KOPT-K1 (cell line): Measurements from ENCODE around the gene NYNRIN.

Source experiments
- H3K27ac ChIP-seq: fragments of 200-600 bp; sonication (generic); 2 replicates; pipeline ENCODE4 v1.5.1; 2016; ENCODE audit warnings: antibody characterized with exemption, mild to moderate bottlenecking, low read depth, low read length; ENCODE audit not compliant: poor library complexity, severe bottlenecking
- H3K36me3 ChIP-seq: fragments of 200-600 bp; sonication (generic); 2 replicates; pipeline ENCODE4 v1.5.1; 2017; ENCODE audit warnings: antibody characterized with exemption, mild to moderate bottlenecking, low read length, moderate library complexity; ENCODE audit not compliant: insufficient read depth
- H3K9me3 ChIP-seq: fragments of 200-600 bp; sonication (generic); 2 replicates; pipeline ENCODE4 v1.5.1; 2017; ENCODE audit warnings: antibody characterized with exemption, low read length, mild to moderate bottlenecking; ENCODE audit not compliant: insufficient read depth, poor library complexity, severe bottlenecking

The NYNRIN gene

DNA sequence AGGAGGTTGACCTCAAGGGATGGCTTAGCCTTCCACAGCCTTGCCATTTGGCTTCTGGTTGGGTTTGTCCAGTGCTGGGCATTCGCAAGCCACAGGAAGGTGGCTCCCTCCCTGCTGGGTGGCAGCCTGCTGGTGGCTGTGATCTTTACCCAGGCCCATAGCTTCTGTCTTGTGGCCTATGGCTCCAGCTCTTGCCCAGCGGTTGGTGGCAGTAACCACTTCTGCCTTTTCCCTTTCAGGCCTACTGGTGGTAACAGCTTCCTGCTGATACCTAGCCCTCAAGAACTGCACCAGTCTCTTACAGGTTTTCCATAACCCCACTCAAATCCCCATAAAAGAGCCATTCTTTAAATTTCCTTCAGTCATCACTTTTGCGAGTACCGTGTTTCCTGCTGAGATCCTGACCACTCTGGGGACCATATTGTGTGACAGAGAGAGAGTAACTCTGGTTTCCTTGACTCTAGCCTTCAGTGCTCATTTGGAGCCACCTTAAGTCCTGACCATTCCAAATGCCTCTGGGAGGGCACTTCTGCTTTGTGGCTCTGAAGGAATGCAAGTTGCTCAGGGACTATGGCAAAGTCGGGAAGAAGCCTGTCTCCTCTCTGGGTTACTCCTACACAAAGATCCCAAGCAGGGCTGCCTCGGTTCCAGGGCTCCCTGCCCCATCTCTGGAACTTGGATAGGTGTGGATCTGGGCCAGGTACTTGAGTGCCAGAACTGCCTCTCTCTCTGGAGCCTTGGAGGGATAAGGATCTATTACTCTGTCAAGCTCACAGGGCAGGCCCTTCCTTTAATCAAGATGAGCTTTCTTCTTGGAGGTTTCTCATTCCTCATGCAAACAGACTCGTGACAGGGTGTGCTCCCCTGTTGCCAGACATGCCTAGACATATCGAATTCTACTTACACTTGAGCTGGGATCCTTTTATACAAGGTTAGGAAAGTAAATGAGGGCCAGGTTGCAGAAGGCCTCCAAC is 2.9 kb upstream of the NYNRIN start:
- Histone ChIP-seq H3K36me3 (no peaks in the 10 kb centered on the region), H3K9me3 (no peaks in the 10 kb centered on the region), H3K27ac (no peak overlapping the region)

GRCh38 chr14:24397639-24398292 is 1.0 kb upstream of the NYNRIN start:
- Histone ChIP-seq H3K27ac (no peak overlapping the region), H3K9me3 (no peaks in the 10 kb centered on the region), H3K36me3 (no peaks in the 10 kb centered on the region)

- Histone ChIP-seq H3K27ac (no peak overlapping the region), H3K9me3 (no peaks in the 10 kb centered on the region), H3K36me3 (no peaks in the 10 kb centered on the region)
These were observed 530 bp upstream of the NYNRIN start for GRCh38 chr14:24398293-24398652.

DNA sequence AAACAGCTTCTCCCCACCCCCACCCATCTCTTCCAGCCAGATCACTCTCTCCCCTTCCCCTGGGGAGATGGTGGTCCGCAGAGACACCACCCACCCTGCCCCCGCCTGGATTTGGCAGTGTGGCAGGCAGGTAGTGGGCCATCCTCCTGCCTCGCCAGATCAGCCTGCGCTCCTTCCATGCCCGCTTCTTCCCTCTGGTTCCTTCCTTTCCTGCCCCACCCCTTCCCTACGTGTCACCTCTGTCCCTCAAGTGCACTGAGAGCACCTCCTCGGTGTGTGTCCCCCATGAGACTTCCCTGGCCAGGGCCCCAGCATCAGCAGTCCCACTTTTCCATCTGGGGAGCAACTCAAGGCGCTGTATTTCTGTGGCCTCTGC is 632 bp downstream of the NYNRIN start:
- Histone ChIP-seq H3K9me3 (no peaks in the 10 kb centered on the region), H3K36me3 (no peaks in the 10 kb centered on the region), H3K27ac (no peak overlapping the region)

DNA sequence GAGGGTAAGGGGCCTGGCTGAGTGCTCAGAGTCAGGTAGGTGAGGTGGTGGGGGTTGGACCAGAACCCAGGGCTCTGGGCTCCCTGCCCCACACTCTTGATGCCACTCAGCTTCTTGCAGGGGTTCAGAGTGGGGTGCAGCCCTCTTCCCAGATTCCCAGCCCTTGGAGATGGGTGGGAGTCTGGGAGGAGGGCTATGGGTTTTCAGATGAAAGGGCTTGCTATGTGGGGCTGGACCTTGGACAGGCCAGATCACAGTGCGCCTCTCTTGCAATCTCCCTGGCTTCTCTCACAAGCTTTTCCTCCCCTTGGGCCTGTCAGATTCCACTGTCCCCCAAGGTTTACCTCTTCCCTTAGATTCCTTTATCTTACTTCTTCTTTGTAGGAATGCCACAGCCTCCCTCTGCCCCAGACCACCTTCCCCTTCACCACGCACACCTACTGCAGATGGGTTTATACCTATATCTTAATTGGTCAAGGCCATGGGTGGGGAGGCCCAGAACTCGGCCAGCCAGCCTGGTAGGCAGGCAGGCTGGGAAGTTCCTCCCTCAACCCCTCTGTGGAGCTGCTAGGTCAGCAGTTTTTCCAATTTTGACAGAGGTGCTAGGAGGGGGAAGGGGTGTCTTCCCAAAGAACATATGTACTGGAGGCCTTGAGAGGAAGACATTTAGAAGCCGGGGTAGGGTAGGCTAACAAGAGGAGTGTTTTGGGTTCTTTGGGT is 1.4 kb downstream of the NYNRIN start:
- H3K9me3 ChIP-seq, result no peaks in the 10 kb centered on the region
- no peak overlapping the region for H3K27ac ChIP-seq
- H3K36me3 ChIP-seq, result no peaks in the 10 kb centered on the region

DNA sequence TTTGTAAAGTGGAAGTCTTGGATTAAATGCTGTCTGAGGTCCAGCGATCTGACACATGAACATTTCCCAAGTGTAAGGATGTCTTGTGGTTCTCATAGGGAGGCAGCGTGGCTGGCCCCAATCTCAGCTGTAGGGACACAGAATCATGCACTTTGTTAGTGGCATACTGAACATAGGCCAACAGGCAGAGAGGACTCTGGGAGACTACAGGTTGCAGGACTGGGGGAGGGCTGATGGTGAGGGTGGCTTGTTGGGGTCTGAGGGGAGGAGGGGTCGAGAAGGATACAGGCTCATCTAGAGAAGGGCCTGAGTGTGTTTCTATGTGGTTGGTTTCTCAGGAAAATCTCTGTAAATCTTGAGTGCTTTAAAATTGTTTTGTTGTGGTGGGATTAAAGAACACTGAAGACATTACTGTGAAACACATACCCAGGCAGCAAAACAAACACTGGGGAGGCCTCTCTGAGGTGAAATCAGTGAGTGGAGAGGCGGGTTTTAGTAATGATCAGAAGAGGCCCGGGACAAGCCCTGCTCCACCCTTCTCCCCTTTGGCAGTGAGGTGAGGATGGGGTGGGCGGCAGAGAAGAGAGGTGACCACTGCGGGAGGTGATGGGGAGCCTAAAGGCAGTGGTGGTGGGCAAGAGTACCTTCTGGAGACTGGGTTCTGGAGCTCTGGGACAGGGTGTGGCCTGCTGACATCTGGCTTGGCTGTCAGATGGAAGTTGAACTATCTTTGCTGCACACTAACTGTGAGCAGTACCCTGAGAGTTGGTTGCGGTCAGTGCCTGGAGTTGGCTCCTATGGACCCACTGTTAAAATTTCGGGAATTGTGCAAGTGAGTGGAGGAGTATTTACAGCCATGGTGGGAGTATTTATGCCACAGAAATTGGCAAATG is 3.3 kb downstream of the NYNRIN start:
- no peaks in the 10 kb centered on the region for H3K36me3 ChIP-seq
- H3K27ac ChIP-seq, result no peak overlapping the region
- H3K9me3 ChIP-seq, result no peaks in the 10 kb centered on the region

- H3K27ac ChIP-seq, result no peak overlapping the region
- H3K9me3 ChIP-seq, result no peaks in the 10 kb centered on the region
- no peaks in the 10 kb centered on the region for H3K36me3 ChIP-seq
These were observed 4.6 kb downstream of the NYNRIN start for GRCh38 chr14:24403294-24403998.

GRCh38 chr14:24404814-24405213 is 6.0 kb downstream of the NYNRIN start:
- H3K36me3 ChIP-seq, result no peaks in the 10 kb centered on the region
- H3K9me3 ChIP-seq, result no peaks in the 10 kb centered on the region
- no peak overlapping the region for H3K27ac ChIP-seq

DNA sequence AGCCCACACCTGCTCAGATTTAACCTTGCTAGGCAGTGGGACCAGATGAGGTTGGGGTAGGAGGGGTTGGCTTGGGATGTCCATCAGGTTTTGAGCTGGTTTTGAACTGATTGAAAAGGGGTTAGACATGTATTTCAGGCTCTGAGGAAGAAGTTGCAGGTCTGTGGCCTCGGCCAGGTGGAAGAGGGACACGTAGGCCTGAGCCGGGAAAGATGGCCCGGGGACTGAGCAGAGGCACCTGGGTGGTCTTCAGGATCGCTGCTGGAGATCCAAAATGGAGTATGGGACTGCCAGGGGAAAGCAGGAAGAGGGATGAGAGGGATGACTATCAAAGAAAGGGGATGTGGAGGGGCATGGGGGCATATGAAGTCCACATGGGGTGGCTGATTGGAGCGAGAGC is 7.6 kb downstream of the NYNRIN start:
- no peaks in the 10 kb centered on the region for H3K36me3 ChIP-seq
- H3K9me3 ChIP-seq, result no peaks in the 10 kb centered on the region
- no peak overlapping the region for H3K27ac ChIP-seq

GRCh38 chr14:24407608-24408325 is 9.0 kb downstream of the NYNRIN start:
- H3K9me3 ChIP-seq, result no peaks in the 10 kb centered on the region
- no peak overlapping the region for H3K27ac ChIP-seq
- H3K36me3 ChIP-seq, result no peaks in the 10 kb centered on the region

DNA sequence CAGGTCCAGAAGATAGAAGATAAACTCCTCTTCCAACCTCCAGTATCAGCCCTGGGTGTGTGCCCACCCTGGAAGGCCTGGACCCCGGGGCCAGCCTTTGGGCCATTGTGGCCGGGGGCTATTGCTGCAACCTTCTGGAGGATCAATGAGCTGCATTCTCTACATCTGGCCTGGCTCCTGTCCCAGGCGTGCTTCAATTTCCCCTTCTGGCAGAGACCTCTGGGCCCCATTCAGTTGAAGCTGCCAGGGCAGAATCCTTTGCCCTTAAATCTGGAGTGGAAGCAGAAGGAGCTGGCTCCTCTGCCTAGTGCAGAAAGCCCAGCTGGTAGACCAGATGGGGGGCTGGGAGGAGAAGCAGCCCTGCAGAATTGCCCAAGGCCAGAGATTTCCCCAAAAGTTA is 10.0 kb downstream of the NYNRIN start:
- no peaks in the 10 kb centered on the region for H3K36me3 ChIP-seq
- no peak overlapping the region for H3K27ac ChIP-seq
- no peaks in the 10 kb centered on the region for H3K9me3 ChIP-seq

DNA sequence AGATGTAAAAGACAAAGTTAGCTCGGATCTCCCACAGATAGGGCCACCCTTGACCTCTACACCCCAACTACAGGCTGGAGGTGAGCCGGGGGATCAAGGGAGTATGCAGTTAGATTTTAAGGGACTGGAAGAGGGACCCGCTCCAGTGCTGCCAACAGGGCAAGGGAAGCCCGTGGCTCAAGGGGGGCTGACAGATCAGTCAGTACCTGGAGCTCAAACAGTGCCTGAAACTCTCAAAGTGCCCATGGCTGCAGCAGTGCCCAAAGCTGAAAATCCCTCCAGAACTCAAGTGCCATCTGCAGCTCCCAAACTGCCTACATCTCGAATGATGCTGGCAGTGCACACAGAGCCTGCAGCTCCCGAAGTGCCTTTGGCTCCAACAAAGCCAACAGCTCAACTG is 10.4 kb downstream of the NYNRIN start:
- H3K27ac ChIP-seq, result no peak overlapping the region
- H3K9me3 ChIP-seq, result no peaks in the 10 kb centered on the region
- no peaks in the 10 kb centered on the region for H3K36me3 ChIP-seq

DNA sequence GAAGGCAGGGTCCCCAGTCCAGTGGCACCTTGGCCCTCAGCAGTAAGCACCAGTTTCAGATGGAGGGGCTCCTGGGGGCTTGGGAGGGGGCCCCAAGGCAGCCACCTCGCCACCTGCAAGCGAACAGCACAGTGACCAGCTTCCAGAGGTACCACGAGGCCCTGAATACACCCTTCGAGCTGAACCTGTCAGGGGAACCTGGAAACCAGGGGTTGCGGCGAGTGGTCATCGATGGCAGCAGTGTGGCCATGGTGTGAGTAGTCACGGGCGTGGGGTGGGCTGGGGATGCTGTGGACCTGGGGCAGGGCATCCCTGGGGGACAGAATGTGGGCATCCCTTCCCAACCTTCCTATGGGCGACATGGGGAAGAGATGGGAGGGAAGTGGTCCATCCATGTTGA is 11.2 kb downstream of the NYNRIN start:
- Histone ChIP-seq H3K36me3 (no peaks in the 10 kb centered on the region), H3K27ac (no peak overlapping the region), H3K9me3 (no peaks in the 10 kb centered on the region)
